ENCODE measurements around the gene HIVEP3.

HIVEP3 gene

GRCh38 chr1:41560931-41561330, 357.8 kb downstream of the HIVEP3 start:
- no peak overlapping the region for H3K27ac ChIP-seq (replicated peaks)
- TF ChIP-seq SPI1 (IDR thresholded peaks at IDR 0.05; ENCODE audit: borderline replicate concordance, low read depth) (no peak), REST (IDR thresholded peaks at IDR 0.05; ENCODE audit: insufficient replicate concordance, low read depth) (no peak), POLR2AphosphoS5 (IDR thresholded peaks at IDR 0.05; ENCODE audit: low read depth) (no peak), GABPA (IDR thresholded peaks at IDR 0.05; ENCODE audit: low read depth) (no peak)
- TF ChIP-seq, protein P1, sequence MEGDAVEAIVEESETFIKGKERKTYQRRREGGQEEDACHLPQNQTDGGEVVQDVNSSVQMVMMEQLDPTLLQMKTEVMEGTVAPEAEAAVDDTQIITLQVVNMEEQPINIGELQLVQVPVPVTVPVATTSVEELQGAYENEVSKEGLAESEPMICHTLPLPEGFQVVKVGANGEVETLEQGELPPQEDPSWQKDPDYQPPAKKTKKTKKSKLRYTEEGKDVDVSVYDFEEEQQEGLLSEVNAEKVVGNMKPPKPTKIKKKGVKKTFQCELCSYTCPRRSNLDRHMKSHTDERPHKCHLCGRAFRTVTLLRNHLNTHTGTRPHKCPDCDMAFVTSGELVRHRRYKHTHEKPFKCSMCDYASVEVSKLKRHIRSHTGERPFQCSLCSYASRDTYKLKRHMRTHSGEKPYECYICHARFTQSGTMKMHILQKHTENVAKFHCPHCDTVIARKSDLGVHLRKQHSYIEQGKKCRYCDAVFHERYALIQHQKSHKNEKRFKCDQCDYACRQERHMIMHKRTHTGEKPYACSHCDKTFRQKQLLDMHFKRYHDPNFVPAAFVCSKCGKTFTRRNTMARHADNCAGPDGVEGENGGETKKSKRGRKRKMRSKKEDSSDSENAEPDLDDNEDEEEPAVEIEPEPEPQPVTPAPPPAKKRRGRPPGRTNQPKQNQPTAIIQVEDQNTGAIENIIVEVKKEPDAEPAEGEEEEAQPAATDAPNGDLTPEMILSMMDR (IDR thresholded peaks at IDR 0.05; ENCODE audit: insufficient read depth, low read length) = no peak
- DNase-seq (ENCODE audit: low read depth in 1 of 2, low spot score in 1 of 2) = no peak

DNA sequence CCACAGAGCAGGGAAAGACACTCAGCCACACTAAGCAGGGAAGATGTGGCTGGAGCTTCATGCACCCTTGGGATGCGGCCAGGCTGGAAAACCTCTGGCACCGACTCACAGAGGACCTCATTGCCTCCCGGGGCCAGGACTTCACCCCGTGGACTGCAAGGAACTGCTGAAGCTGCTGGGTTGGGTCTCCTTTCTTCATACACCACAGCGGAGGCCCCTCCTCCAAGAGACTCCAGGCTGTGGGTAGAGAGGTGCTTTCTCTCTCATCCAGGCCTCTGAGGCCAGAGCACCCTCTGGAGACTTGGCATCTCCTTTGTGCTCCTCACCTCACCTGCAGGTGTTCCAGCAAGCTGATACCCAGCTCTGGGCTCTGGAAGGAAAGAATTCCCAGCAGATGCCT, 358.2 kb downstream of the HIVEP3 start:
- DNase-seq (ENCODE audit: low read depth in 1 of 2, low spot score in 1 of 2) = no peak
- TF ChIP-seq, protein P1 (IDR thresholded peaks at IDR 0.05; ENCODE audit: insufficient read depth, low read length) = no peak
- TF ChIP-seq REST (IDR thresholded peaks at IDR 0.05; ENCODE audit: insufficient replicate concordance, low read depth) (no peak), SPI1 (IDR thresholded peaks at IDR 0.05; ENCODE audit: borderline replicate concordance, low read depth) (no peak), GABPA (IDR thresholded peaks at IDR 0.05; ENCODE audit: low read depth) (no peak), POLR2AphosphoS5 (IDR thresholded peaks at IDR 0.05; ENCODE audit: low read depth) (no peak)
- H3K27me3 ChIP-seq (ENCODE audit: insufficient read depth, poor library complexity, severe bottlenecking) = no peaks in the 10 kb centered on the region
- no peak overlapping the region for H3K27ac ChIP-seq (replicated peaks)
- H3K4me3 ChIP-seq (replicated peaks; ENCODE audit: insufficient read depth, low read length) = no peak overlapping the region

More at GRCh38 chr1:41560931-41561330, 357.8 kb downstream of the HIVEP3 start:
- Histone ChIP-seq H3K4me3 (replicated peaks; ENCODE audit: insufficient read depth, low read length) (no peak overlapping the region), H3K27me3 (ENCODE audit: insufficient read depth, poor library complexity, severe bottlenecking) (no peaks in the 10 kb centered on the region)

DNA sequence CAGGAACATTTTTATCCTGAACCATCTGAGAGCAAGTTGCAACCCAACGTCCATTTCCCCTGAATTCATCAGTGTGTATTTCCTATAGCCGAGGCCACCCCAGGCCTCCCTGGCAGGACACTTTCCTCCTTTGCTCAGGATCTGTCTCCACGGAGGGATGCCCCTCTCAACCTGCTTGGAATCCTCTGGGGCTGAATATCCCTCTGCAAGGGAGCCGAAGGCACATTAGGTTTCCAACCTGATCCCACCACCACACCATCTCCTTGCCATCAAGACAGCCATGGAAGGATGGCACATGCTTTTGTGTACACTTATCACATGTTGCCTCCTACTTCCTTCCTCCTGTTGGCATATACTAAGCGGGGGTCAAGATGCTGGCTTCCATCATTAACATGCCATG, 359.4 kb downstream of the HIVEP3 start:
- H3K27ac ChIP-seq (replicated peaks) = no peak overlapping the region

More for the DNA sequence above, 359.4 kb downstream of the HIVEP3 start:
- Histone ChIP-seq H3K4me3 (replicated peaks; ENCODE audit: insufficient read depth, low read length) (no peak overlapping the region), H3K27me3 (ENCODE audit: insufficient read depth, poor library complexity, severe bottlenecking) (no peaks in the 10 kb centered on the region)
- no peak for DNase-seq (ENCODE audit: low read depth in 1 of 2, low spot score in 1 of 2)
- no peak for TF ChIP-seq REST (IDR thresholded peaks at IDR 0.05; ENCODE audit: insufficient replicate concordance, low read depth)
- TF ChIP-seq, protein P1 (IDR thresholded peaks at IDR 0.05; ENCODE audit: insufficient read depth, low read length) = no peak
- TF ChIP-seq SPI1 (IDR thresholded peaks at IDR 0.05; ENCODE audit: borderline replicate concordance, low read depth) = no peak
- TF ChIP-seq GABPA (IDR thresholded peaks at IDR 0.05; ENCODE audit: low read depth) = no peak
- no peak for TF ChIP-seq POLR2AphosphoS5 (IDR thresholded peaks at IDR 0.05; ENCODE audit: low read depth)
